ENCODE data around the gene MRPL54.
"Not testable (repeated sequence)": the region's sequence is repeated elsewhere in the genome, so short reads cannot be mapped to it uniquely, and the experiment has no call there.

The MRPL54 gene

GRCh38 chr19:3813473-3814392 lies 51.3 kb downstream of the MRPL54 start:
- DNase-seq = no peak

- DNase-seq = no peak
Measured at GRCh38 chr19:3814648-3815047, 52.2 kb downstream of the MRPL54 start.

- not testable (repeated sequence) for DNase-seq
Measured at GRCh38 chr19:3816148-3816547, 53.7 kb downstream of the MRPL54 start.

- DNase-seq = no peak
Measured at GRCh38 chr19:3816566-3817218, 54.2 kb downstream of the MRPL54 start.

Measured in activated CD4-positive, alpha-beta T cell treated with anti-CD3 and anti-CD28 coated beads for 1 hour (primary cell).